Mucosa of stomach (tissue), 1 donor: Measurements from ENCODE around the gene VEPH1.

Experiments used
- H3K27me3 ChIP-seq: one replicate; pipeline ENCODE4 v1.7.0; 2013; ENCODE audit warnings: mild to moderate bottlenecking, low read length; ENCODE audit not compliant: control insufficient read depth, insufficient read depth
- H3K36me3 ChIP-seq: one replicate; pipeline ENCODE4 v1.7.0; 2013; ENCODE audit warnings: low read length; ENCODE audit not compliant: control insufficient read depth, insufficient read depth
- H3K4me1 ChIP-seq: one replicate; pipeline ENCODE4 v1.7.0; 2013; ENCODE audit warnings: mild to moderate bottlenecking, low read length; ENCODE audit not compliant: control insufficient read depth, insufficient read depth
- H3K4me3 ChIP-seq: one replicate; pipeline ENCODE4 v1.7.0; 2013; ENCODE audit warnings: low read length
- H3K9ac ChIP-seq: one replicate; pipeline ENCODE4 v1.7.0; 2013; ENCODE audit warnings: mild to moderate bottlenecking, low read length, moderate library complexity
- H3K9me3 ChIP-seq: one replicate; pipeline ENCODE4 v1.7.0; 2013; ENCODE audit warnings: mild to moderate bottlenecking, low read length, moderate library complexity; ENCODE audit not compliant: control insufficient read depth
- donor health status: Pancreatic carcinoma.

Gene VEPH1

GRCh38 chr3:157226173-157226847 lies 276.9 kb downstream of the VEPH1 start:
- Histone ChIP-seq H3K9ac (no peak overlapping the region), H3K4me3 (no peak overlapping the region), H3K36me3 (no peaks in the 10 kb centered on the region), H3K27me3 (no peaks in the 10 kb centered on the region), H3K4me1 (no peaks in the 10 kb centered on the region), H3K9me3 (no peaks in the 10 kb centered on the region)

- Histone ChIP-seq H3K4me3 (no peak overlapping the region), H3K9me3 (no peaks in the 10 kb centered on the region), H3K9ac (no peak overlapping the region), H3K36me3 (no peaks in the 10 kb centered on the region), H3K27me3 (no peaks in the 10 kb centered on the region), H3K4me1 (no peaks in the 10 kb centered on the region)
These were observed 278.2 kb downstream of the VEPH1 start for GRCh38 chr3:157225001-157225400.

DNA sequence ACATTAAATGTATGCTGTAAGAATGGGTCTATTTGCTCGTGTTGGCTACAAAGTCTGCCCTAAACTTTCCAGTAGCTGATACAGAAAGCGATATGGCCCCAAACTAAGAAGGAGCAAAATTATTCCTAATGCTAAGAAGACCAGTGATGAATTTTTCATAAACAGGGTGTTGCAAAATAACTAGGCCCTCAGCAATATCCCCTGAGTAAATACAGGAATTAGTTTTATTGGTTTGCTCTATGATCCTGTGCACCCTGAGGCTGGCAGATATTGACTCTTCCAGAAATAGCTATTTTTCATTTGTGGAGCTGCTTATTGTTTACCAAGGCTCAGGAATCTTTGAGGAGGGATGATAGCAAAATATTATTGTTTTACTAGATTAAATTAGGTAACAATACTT lies 282.3 kb downstream of the VEPH1 start:
- Histone ChIP-seq H3K9me3 (no peaks in the 10 kb centered on the region), H3K36me3 (no peaks in the 10 kb centered on the region), H3K4me3 (no peak overlapping the region), H3K4me1 (no peaks in the 10 kb centered on the region), H3K27me3 (no peaks in the 10 kb centered on the region), H3K9ac (no peak overlapping the region)

GRCh38 chr3:157220211-157220610 lies 283.0 kb downstream of the VEPH1 start:
- H3K9ac ChIP-seq, result no peak overlapping the region
- H3K4me1 ChIP-seq, result no peaks in the 10 kb centered on the region
- no peaks in the 10 kb centered on the region for H3K36me3 ChIP-seq
- no peaks in the 10 kb centered on the region for H3K9me3 ChIP-seq
- H3K27me3 ChIP-seq, result no peaks in the 10 kb centered on the region
- no peak overlapping the region for H3K4me3 ChIP-seq

GRCh38 chr3:157219215-157219614 lies 284.0 kb downstream of the VEPH1 start:
- no peak overlapping the region for H3K9ac ChIP-seq

More at GRCh38 chr3:157219215-157219614, 284.0 kb downstream of the VEPH1 start:
- H3K9me3 ChIP-seq, result no peaks in the 10 kb centered on the region
- H3K4me3 ChIP-seq, result no peak overlapping the region
- no peaks in the 10 kb centered on the region for H3K4me1 ChIP-seq
- no peaks in the 10 kb centered on the region for H3K36me3 ChIP-seq
- H3K27me3 ChIP-seq, result no peaks in the 10 kb centered on the region
